GM19351 (cell line): ENCODE measurements around the gene PANX2.

Experiments used
- ATAC-seq: cut with Tn5 transposase; IDR thresholded peaks from one replicate; pipeline ENCODE4 v1.9.1; 2021; ENCODE audit warnings: mild to moderate bottlenecking, moderate library complexity; ENCODE audit not compliant: unreplicated experiment

Gene PANX2

GRCh38 chr22:50182176-50183081 lies 11.9 kb downstream of the PANX2 start:
- no peak for ATAC-seq

- ATAC-seq, result no peak
These were observed 12.8 kb downstream of the PANX2 start for GRCh38 chr22:50183141-50183971.

GRCh38 chr22:50184004-50184901 lies 13.7 kb downstream of the PANX2 start:
- no peak for ATAC-seq

- ATAC-seq, result no peak
These were observed 14.4 kb downstream of the PANX2 start for GRCh38 chr22:50184902-50185374.

GRCh38 chr22:50185375-50186087 lies 15.0 kb downstream of the PANX2 start, which contains the start of gene TRABD:
TRABD (plus strand) TSS chr22:50185913; CDS start chr22:50193061, 7,148 bp downstream.
- peak; percentile 41 for ATAC-seq

GRCh38 chr22:50186181-50186714 lies 15.7 kb downstream of the PANX2 start:
- ATAC-seq, result no peak

GRCh38 chr22:50186761-50187523 lies 16.4 kb downstream of the PANX2 start:
- ATAC-seq, result no peak

- no peak for ATAC-seq
These were observed 17.8 kb downstream of the PANX2 start for GRCh38 chr22:50188356-50188755.

- no peak for ATAC-seq
These were observed 18.8 kb downstream of the PANX2 start for GRCh38 chr22:50189184-50189848.

GRCh38 chr22:50189849-50190181 lies 19.3 kb downstream of the PANX2 start:
- ATAC-seq, result no peak

GRCh38 chr22:50190182-50190940 lies 19.8 kb downstream of the PANX2 start:
- ATAC-seq, result peak; percentile 38

GRCh38 chr22:50190941-50191741 lies 20.6 kb downstream of the PANX2 start:
- peak; percentile 30 for ATAC-seq

GRCh38 chr22:50192436-50193204 lies 22.1 kb downstream of the PANX2 start:
- no peak for ATAC-seq

- ATAC-seq, result no peak
These were observed 23.1 kb downstream of the PANX2 start for GRCh38 chr22:50193621-50194020.

GRCh38 chr22:50194037-50194805 lies 23.7 kb downstream of the PANX2 start:
- ATAC-seq, result no peak
